ENCODE results near the gene FAM170B.

GRCh38 chr10:49138361-49138891 lies 4.6 kb upstream of the FAM170B start:
- TF ChIP-seq CTCF (IDR thresholded peaks at IDR 0.05; ENCODE audit: low read depth, low read length, poor library complexity, severe bottlenecking): no peak
- TF ChIP-seq EZH2phosphoT487 (IDR thresholded peaks at IDR 0.05; ENCODE audit: borderline replicate concordance, low read length): no peak
